ENCODE measurements around the gene FAM78B. TPM values are rescaled to one million over a fixed set of nuclear protein-coding genes. Genes with fewer than 3 reads are reported as not detected.

Gene FAM78B
- total RNA-seq, 3 donors from 2014 or later, result 1.3 to 3.7 (median 2.2) TPM

- no peak for DNase-seq
- no peaks in the 10 kb centered on the region for H3K4me1 ChIP-seq (ENCODE audit: low read depth)
- no peaks in the 10 kb centered on the region for H3K36me3 ChIP-seq (ENCODE audit: low read depth)
- no peak for TF ChIP-seq CTCF (IDR thresholded peaks at IDR 0.05)
- H3K9me3 ChIP-seq, result no peaks in the 10 kb centered on the region
- no peak for ATAC-seq
- intact Hi-C loops (cut with DNase I, micrococcal nuclease), result no loop called here
- no peak overlapping the region for H3K4me3 ChIP-seq
Observed at GRCh38 chr1:166153525-166154314, 13.1 kb downstream of the FAM78B start.

- H3K9me3 ChIP-seq, result no peaks in the 10 kb centered on the region
- no peaks in the 10 kb centered on the region for H3K4me1 ChIP-seq (ENCODE audit: low read depth)
- intact Hi-C loops (cut with DNase I, micrococcal nuclease), result no loop called here
- DNase-seq (no peak), ATAC-seq (no peak)
- no peaks in the 10 kb centered on the region for H3K36me3 ChIP-seq (ENCODE audit: low read depth)
- no peak overlapping the region for H3K4me3 ChIP-seq
- TF ChIP-seq CTCF (IDR thresholded peaks at IDR 0.05), result no peak
Observed at GRCh38 chr1:166152978-166153377, 13.8 kb downstream of the FAM78B start.

GRCh38 chr1:166151804-166152203, 15.0 kb downstream of the FAM78B start:
- Histone ChIP-seq H3K36me3 (ENCODE audit: low read depth) (no peaks in the 10 kb centered on the region), H3K4me1 (ENCODE audit: low read depth) (no peaks in the 10 kb centered on the region), H3K9me3 (no peaks in the 10 kb centered on the region), H3K4me3 (no peak overlapping the region)
- TF ChIP-seq CTCF (IDR thresholded peaks at IDR 0.05), result no peak
- no peak for ATAC-seq
- intact Hi-C loops (cut with DNase I, micrococcal nuclease), result no loop called here
- DNase-seq, result no peak

GRCh38 chr1:166145499-166145898, 21.3 kb downstream of the FAM78B start:
- no peak for ATAC-seq
- intact Hi-C loops (cut with DNase I, micrococcal nuclease), result no loop called here
- TF ChIP-seq CTCF (IDR thresholded peaks at IDR 0.05), result no peak
- H3K9me3 ChIP-seq, result no peaks in the 10 kb centered on the region
- DNase-seq, result no peak
- H3K4me3 ChIP-seq, result no peak overlapping the region
- H3K4me1 ChIP-seq (ENCODE audit: low read depth), result no peaks in the 10 kb centered on the region
- H3K36me3 ChIP-seq (ENCODE audit: low read depth), result no peaks in the 10 kb centered on the region

GRCh38 chr1:166141969-166142368, 24.8 kb downstream of the FAM78B start:
- DNase-seq, result no peak
- no peaks in the 10 kb centered on the region for H3K4me1 ChIP-seq (ENCODE audit: low read depth)
- H3K9me3 ChIP-seq, result no peaks in the 10 kb centered on the region
- intact Hi-C loops (cut with DNase I, micrococcal nuclease), result no loop called here
- no peak for ATAC-seq
- no peaks in the 10 kb centered on the region for H3K36me3 ChIP-seq (ENCODE audit: low read depth)
- no peak for TF ChIP-seq CTCF (IDR thresholded peaks at IDR 0.05)
- H3K4me3 ChIP-seq, result no peak overlapping the region

Data from mucosa of descending colon (tissue), 3 donors.